NCI-H146 (cell line): ENCODE measurements around the gene LIPE.
"Not testable (repeated sequence)": the region's sequence is repeated elsewhere in the genome, so short reads cannot be mapped to it uniquely, and the experiment has no call there.

Source experiments
- DNase-seq: peaks from one replicate; lab custom pipeline; 2025; lab: John Stamatoyannopoulos, UW

LIPE gene

GRCh38 chr19:42427313-42427712, at the start of gene LIPE:
Gene LIPE (minus strand): TSS chr19:42427388. CDS start chr19:42427149, 239 bp downstream.
- DNase-seq, result no peak

GRCh38 chr19:42475366-42475765, 48.2 kb upstream of the LIPE start:
- no peak for DNase-seq

- no peak for DNase-seq
Measured at GRCh38 chr19:42474743-42475142, 47.6 kb upstream of the LIPE start.

- no peak for DNase-seq
Measured at GRCh38 chr19:42473686-42474085, 46.5 kb upstream of the LIPE start.

- DNase-seq, result no peak
Measured at GRCh38 chr19:42472402-42473147, 45.4 kb upstream of the LIPE start.

- DNase-seq, result no peak
Measured at GRCh38 chr19:42471554-42472249, 44.5 kb upstream of the LIPE start.

GRCh38 chr19:42469311-42470235, 42.4 kb upstream of the LIPE start:
- no peak for DNase-seq

- DNase-seq, result peak; percentile 24
Measured at GRCh38 chr19:42468273-42468796, 41.1 kb upstream of the LIPE start.

- DNase-seq, result no peak
Measured at GRCh38 chr19:42467183-42467760, 40.1 kb upstream of the LIPE start.

- DNase-seq, result no peak
Measured at GRCh38 chr19:42466521-42467182, 39.5 kb upstream of the LIPE start.

- DNase-seq, result no peak
Measured at GRCh38 chr19:42465827-42466280, 38.7 kb upstream of the LIPE start.

GRCh38 chr19:42461700-42462324, 34.6 kb upstream of the LIPE start:
- DNase-seq, result no peak

GRCh38 chr19:42461231-42461630, 34.0 kb upstream of the LIPE start:
- DNase-seq, result not testable (repeated sequence)

GRCh38 chr19:42459926-42460325, 32.7 kb upstream of the LIPE start:
- DNase-seq, result no peak

- DNase-seq, result no peak
Measured at GRCh38 chr19:42455621-42456081, 28.5 kb upstream of the LIPE start.

- DNase-seq, result no peak
Measured at GRCh38 chr19:42455086-42455485, 27.9 kb upstream of the LIPE start.

- DNase-seq, result no peak
Measured at GRCh38 chr19:42452590-42452989, 25.4 kb upstream of the LIPE start.

- DNase-seq, result peak; percentile 87
Measured at GRCh38 chr19:42450314-42450934, 23.2 kb upstream of the LIPE start.

- DNase-seq, result not testable (repeated sequence)
Measured at GRCh38 chr19:42448306-42448705, 21.1 kb upstream of the LIPE start.

GRCh38 chr19:42445948-42446347, 18.8 kb upstream of the LIPE start:
- DNase-seq, result no peak
